Lung (tissue), 12 donors: ENCODE results near the gene TNS3. TPM values are rescaled to one million over a fixed set of nuclear protein-coding genes. Genes with fewer than 3 reads are reported as not detected.
A peak's percentile ranks its signal among the peaks of the same experiment; 100 is the strongest.

Experiments
- ATAC-seq: fragments of 200-7000 bp; cut with Tn5 transposase; one replicate; pipeline ENCODE4 v1.9.1; 2020; ENCODE audit warnings: moderate number of reproducible peaks; ENCODE audit not compliant: insufficient read depth, low FRiP score
- DNase-seq, 3 donors: peaks; one replicate each; pipeline ENCODE4 v3.0.0-alpha.2; 2013 to 2017
- H3K27ac ChIP-seq, 2 donors: one replicate each; pipeline ENCODE4 v1.5.1; 2013; ENCODE audit warnings: mild to moderate bottlenecking in 2 of 2, moderate library complexity in 2 of 2, control low read depth in 1 of 2, inconsistent platforms in 1 of 2, low read depth in 1 of 2, low read length in 1 of 2
- H3K27me3 ChIP-seq, 3 donors: one replicate each; pipeline ENCODE4 v1.5.1; 2013; ENCODE audit warnings: low read length in 2 of 3; ENCODE audit not compliant: control insufficient read depth in 3 of 3, insufficient read depth in 3 of 3
- H3K36me3 ChIP-seq, 4 donors: one replicate each; pipeline ENCODE4 v1.5.1; 2013; ENCODE audit warnings: low read length in 4 of 4, mild to moderate bottlenecking in 1 of 4, moderate library complexity in 1 of 4; ENCODE audit not compliant: control insufficient read depth in 4 of 4, insufficient read depth in 4 of 4
- H3K4me1 ChIP-seq, 5 donors: one replicate each; pipeline ENCODE4 v1.5.1; 2013; ENCODE audit warnings: low read length in 5 of 5, mild to moderate bottlenecking in 2 of 5, moderate library complexity in 1 of 5; ENCODE audit not compliant: control insufficient read depth in 5 of 5, insufficient read depth in 5 of 5
- H3K4me3 ChIP-seq: one replicate; pipeline ENCODE4 v1.5.1; 2013; ENCODE audit warnings: mild to moderate bottlenecking, control low read depth, moderate library complexity
- H3K9ac ChIP-seq, 2 donors: one replicate each; pipeline ENCODE4 v1.5.1; 2013; ENCODE audit warnings: low read length in 2 of 2, control low read depth in 1 of 2; ENCODE audit not compliant: insufficient read depth in 1 of 2
- H3K9me3 ChIP-seq, 4 donors: one replicate each; pipeline ENCODE4 v1.5.1; 2013; ENCODE audit warnings: low read length in 3 of 4, mild to moderate bottlenecking in 1 of 4, moderate library complexity in 1 of 4; ENCODE audit not compliant: control insufficient read depth in 4 of 4, insufficient read depth in 3 of 4
- WGBS, 2 donors: extraction: QIAGEN DNeasy Blood & Tissue Kit; methylation state at CpG; one replicate each; pipeline ENCODE4 v1.1.7; 2013; 5-methylcytosine and 5-hydroxymethylcytosine counted together
- polyA plus RNA-seq, 2 donors: library from polyadenylated mRNA; stranded (reverse); fragments of 200-250 nt; gene quantifications; one replicate each; pipeline ENCODE4 v1.2.1, GENCODE V29; 2013
- total RNA-seq, 2 donors: library from RNA; depleted of rRNA in 1 of 2; stranded (reverse); fragments of >200 nt in 1 of 2; gene quantifications; one replicate each; pipeline ENCODE4 v1.2.1, GENCODE V29; 2014 to 2021
- TF ChIP-seq, protein P1 (sequence below): IDR thresholded peaks from 2 replicates; pipeline ENCODE4 v1.5.1; 2012; ENCODE audit warnings: mild to moderate bottlenecking; ENCODE audit errors: control extremely low read depth, extremely low read depth
- donor health status: control.
- donor health status: control.
- donor health status: Bipolar disorder and iron deficiency.
- donor health status: healthy.
- donor health status: DM: yes; HTN: yes; CAD: no.

TNS3 gene
- total and polyA plus RNA-seq, 4 donors: 23.8 to 140 (median 85.7) TPM

DNA sequence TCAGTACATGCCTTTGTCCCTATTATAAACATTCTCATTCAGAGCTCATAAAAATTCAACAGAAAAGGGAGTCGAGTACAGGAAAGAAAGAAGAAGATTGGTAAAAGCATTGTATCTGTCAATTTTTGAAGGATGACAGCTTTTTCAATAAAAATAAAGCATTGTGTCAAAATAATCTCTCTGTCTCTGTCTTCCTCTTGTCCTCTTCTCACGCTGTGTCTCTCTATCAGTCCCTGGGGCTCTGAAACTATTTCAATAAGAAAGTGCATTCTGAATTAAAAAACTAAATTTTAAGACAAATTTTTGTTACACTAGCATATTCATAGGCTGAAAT is 248.4 kb downstream of the TNS3 start:
- TF ChIP-seq, protein P1, sequence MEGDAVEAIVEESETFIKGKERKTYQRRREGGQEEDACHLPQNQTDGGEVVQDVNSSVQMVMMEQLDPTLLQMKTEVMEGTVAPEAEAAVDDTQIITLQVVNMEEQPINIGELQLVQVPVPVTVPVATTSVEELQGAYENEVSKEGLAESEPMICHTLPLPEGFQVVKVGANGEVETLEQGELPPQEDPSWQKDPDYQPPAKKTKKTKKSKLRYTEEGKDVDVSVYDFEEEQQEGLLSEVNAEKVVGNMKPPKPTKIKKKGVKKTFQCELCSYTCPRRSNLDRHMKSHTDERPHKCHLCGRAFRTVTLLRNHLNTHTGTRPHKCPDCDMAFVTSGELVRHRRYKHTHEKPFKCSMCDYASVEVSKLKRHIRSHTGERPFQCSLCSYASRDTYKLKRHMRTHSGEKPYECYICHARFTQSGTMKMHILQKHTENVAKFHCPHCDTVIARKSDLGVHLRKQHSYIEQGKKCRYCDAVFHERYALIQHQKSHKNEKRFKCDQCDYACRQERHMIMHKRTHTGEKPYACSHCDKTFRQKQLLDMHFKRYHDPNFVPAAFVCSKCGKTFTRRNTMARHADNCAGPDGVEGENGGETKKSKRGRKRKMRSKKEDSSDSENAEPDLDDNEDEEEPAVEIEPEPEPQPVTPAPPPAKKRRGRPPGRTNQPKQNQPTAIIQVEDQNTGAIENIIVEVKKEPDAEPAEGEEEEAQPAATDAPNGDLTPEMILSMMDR: no peak
- peaks cover 0 to 18% (median 5%) of the 10 kb centered on the region in 4 donors for H3K36me3 ChIP-seq
- ATAC-seq (no peak), DNase-seq (no peak)
- no peaks in the 10 kb centered on the region for H3K27me3 ChIP-seq
- H3K9me3 ChIP-seq: no peaks in the 10 kb centered on the region
- 71 to 74% methylated on average over 2 of the region's 2 CpGs for WGBS, 2 donors
- peaks cover 5 to 88% (median 48%) of the 10 kb centered on the region in 5 donors for H3K4me1 ChIP-seq
- H3K9ac ChIP-seq: no peak overlapping the region
- no peak overlapping the region for H3K4me3 ChIP-seq
- no peak overlapping the region for H3K27ac ChIP-seq

DNA sequence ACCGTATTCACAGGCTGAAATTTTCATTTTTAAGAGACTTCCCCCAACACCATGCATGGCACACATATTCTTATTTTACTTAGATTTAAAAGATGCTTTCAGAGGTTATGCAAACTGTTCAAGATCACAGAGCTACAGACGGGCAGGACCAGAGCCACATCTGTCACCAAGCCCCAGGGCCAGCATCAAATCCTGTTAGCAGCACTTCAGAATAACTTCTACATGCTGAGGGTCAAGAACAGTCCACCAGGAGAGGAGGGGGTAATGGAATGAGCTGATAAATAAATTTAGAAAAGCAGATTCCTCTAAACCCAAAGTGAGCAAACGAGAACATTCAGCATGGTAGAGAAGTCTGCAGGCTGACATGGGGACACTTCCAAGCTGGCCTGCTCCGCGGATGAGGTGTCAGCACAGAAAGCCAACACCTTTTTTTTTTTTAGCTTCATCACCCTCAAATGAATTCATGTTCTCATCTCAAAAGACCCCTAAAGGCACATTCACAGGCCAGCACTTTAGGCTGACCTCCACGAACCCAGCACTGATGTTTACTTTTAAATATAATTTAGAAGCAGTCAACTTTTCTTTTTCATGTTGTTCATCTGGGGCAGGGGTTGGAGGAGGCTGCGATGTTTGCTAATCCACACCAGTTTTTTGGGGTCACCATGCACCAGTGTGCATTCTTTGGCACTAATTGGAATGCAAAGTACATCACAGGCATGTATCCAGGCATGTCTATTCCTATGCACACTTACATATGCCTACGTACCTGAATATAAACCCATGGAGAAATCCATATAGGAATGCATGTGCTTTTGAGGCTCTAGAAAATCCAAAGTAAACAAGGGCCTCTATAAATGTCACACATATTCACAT is 249.0 kb downstream of the TNS3 start:
- peak overlapping the region in 1 of 2 donors; percentile 17 for H3K27ac ChIP-seq
- H3K9ac ChIP-seq: no peak overlapping the region
- peak; percentile 81 to 93 (median 92) for DNase-seq
- H3K36me3 ChIP-seq: peaks cover 0 to 18% (median 2%) of the 10 kb centered on the region in 4 donors
- H3K4me3 ChIP-seq: no peak overlapping the region
- peaks cover 5 to 92% (median 51%) of the 10 kb centered on the region in 5 donors for H3K4me1 ChIP-seq
- H3K9me3 ChIP-seq: no peaks in the 10 kb centered on the region
- TF ChIP-seq, protein P1: no peak
- WGBS, 2 donors: 77 to 87% methylated on average over 8 of the region's 8 CpGs
- no peak for ATAC-seq
- no peaks in the 10 kb centered on the region for H3K27me3 ChIP-seq

GRCh38 chr7:47332213-47332612 is 249.7 kb downstream of the TNS3 start:
- ATAC-seq (no peak), DNase-seq (peak in 1 of 3 donors; percentile 23)
- TF ChIP-seq, protein P1: no peak
- Histone ChIP-seq H3K27me3 (no peaks in the 10 kb centered on the region), H3K9me3 (no peaks in the 10 kb centered on the region), H3K36me3 (peaks cover 0 to 18% (median 4%) of the 10 kb centered on the region in 4 donors), H3K4me3 (no peak overlapping the region), H3K9ac (no peak overlapping the region), H3K4me1 (peaks cover 5 to 96% (median 51%) of the 10 kb centered on the region in 5 donors), H3K27ac (peak overlapping the region in 1 of 2 donors; percentile 59)
- 66 to 72% methylated on average over 8 of the region's 8 CpGs for WGBS, 2 donors
